ENCODE measurements around the gene TET2.

Gene TET2

GRCh38 chr4:105230287-105230686 lies 83.6 kb downstream of the TET2 start:
- H3K27ac ChIP-seq (ENCODE audit: low read length, poor library complexity, severe bottlenecking) = no peak overlapping the region
- H2BK15ac ChIP-seq (ENCODE audit: low read depth, poor library complexity, severe bottlenecking) = no peak overlapping the region
- H2BK12ac ChIP-seq (ENCODE audit: low read length in 2 of 2) = no peak overlapping the region
- no peak overlapping the region for H2AFZ ChIP-seq (ENCODE audit: low read depth, low read length)
- WGBS = 100% methylated on average over 1 of the region's 1 CpG
- H4K8ac ChIP-seq (ENCODE audit: low read length) = no peak overlapping the region
- H3K36me3 ChIP-seq (ENCODE audit: control insufficient read depth in 1 of 2, insufficient read depth in 2 of 2, low read depth in 1 of 2, low read length in 2 of 2) = peaks cover 6 to 16% of the 10 kb centered on the region in 2 experiments
- peaks cover 22% of the 10 kb centered on the region for H3K79me1 ChIP-seq (replicated peaks; ENCODE audit: low read length, poor library complexity, severe bottlenecking)
- no peak overlapping the region for H3K18ac ChIP-seq (ENCODE audit: low read depth in 1 of 2, low read length in 2 of 2)
- no peaks in the 10 kb centered on the region for H3K27me3 ChIP-seq (ENCODE audit: control insufficient read depth in 1 of 2, insufficient read depth in 1 of 2, low read length in 2 of 2)
- H3K4ac ChIP-seq (ENCODE audit: low read depth in 1 of 2, low read length in 2 of 2) = no peak overlapping the region
- H3K4me3 ChIP-seq (ENCODE audit: insufficient read depth in 1 of 2, low read depth in 1 of 2, low read length in 2 of 2) = no peak overlapping the region
- H2AK5ac ChIP-seq (ENCODE audit: low read length, severe bottlenecking) = no peak overlapping the region
- no peak overlapping the region for H3K9ac ChIP-seq (ENCODE audit: low read length)
- no peak overlapping the region for H4K91ac ChIP-seq (ENCODE audit: low read length)
- no peak overlapping the region for H2BK120ac ChIP-seq (ENCODE audit: low read depth, low read length)
- H3K9me3 ChIP-seq (ENCODE audit: control insufficient read depth, low read length) = no peaks in the 10 kb centered on the region
- no peak overlapping the region for H2BK5ac ChIP-seq (ENCODE audit: low read depth, low read length, poor library complexity, severe bottlenecking)
- H3K14ac ChIP-seq (ENCODE audit: low read length in 2 of 2) = no peak overlapping the region
- H3K23ac ChIP-seq (ENCODE audit: low read length in 2 of 2) = no peak overlapping the region
- H3K4me2 ChIP-seq (ENCODE audit: low read length, poor library complexity, severe bottlenecking) = no peak overlapping the region
- no peak for DNase-seq
- H3K4me1 ChIP-seq (ENCODE audit: control insufficient read depth, insufficient read depth, low read depth, low read length) = no peaks in the 10 kb centered on the region

GRCh38 chr4:105232374-105232773 lies 85.7 kb downstream of the TET2 start:
- H2BK15ac ChIP-seq (ENCODE audit: low read depth, poor library complexity, severe bottlenecking) = no peak overlapping the region
- H4K8ac ChIP-seq (ENCODE audit: low read length) = no peak overlapping the region
- no peak overlapping the region for H3K18ac ChIP-seq (ENCODE audit: low read depth in 1 of 2, low read length in 2 of 2)
- H3K27me3 ChIP-seq (ENCODE audit: control insufficient read depth in 1 of 2, insufficient read depth in 1 of 2, low read length in 2 of 2) = no peaks in the 10 kb centered on the region
- no peak overlapping the region for H2BK120ac ChIP-seq (ENCODE audit: low read depth, low read length)
- no peak overlapping the region for H3K4me2 ChIP-seq (ENCODE audit: low read length, poor library complexity, severe bottlenecking)
- no peak overlapping the region for H3K23ac ChIP-seq (ENCODE audit: low read length in 2 of 2)
- H3K4me1 ChIP-seq (ENCODE audit: control insufficient read depth, insufficient read depth, low read depth, low read length) = no peaks in the 10 kb centered on the region
- no peak overlapping the region for H2BK5ac ChIP-seq (ENCODE audit: low read depth, low read length, poor library complexity, severe bottlenecking)
- H3K14ac ChIP-seq (ENCODE audit: low read length in 2 of 2) = no peak overlapping the region
- no peak overlapping the region for H3K9ac ChIP-seq (ENCODE audit: low read length)
- H2AK5ac ChIP-seq (ENCODE audit: low read length, severe bottlenecking) = no peak overlapping the region
- peaks cover 16 to 30% of the 10 kb centered on the region in 2 experiments for H3K36me3 ChIP-seq (ENCODE audit: control insufficient read depth in 1 of 2, insufficient read depth in 2 of 2, low read depth in 1 of 2, low read length in 2 of 2)
- no peak overlapping the region for H2BK12ac ChIP-seq (ENCODE audit: low read length in 2 of 2)
- H3K27ac ChIP-seq (ENCODE audit: low read length, poor library complexity, severe bottlenecking) = no peak overlapping the region
- H3K79me1 ChIP-seq (replicated peaks; ENCODE audit: low read length, poor library complexity, severe bottlenecking) = peaks cover 31% of the 10 kb centered on the region
- no peak overlapping the region for H4K91ac ChIP-seq (ENCODE audit: low read length)
- no peak overlapping the region for H2AFZ ChIP-seq (ENCODE audit: low read depth, low read length)
- 100% methylated on average over 2 of the region's 4 CpGs for WGBS
- H3K9me3 ChIP-seq (ENCODE audit: control insufficient read depth, low read length) = no peaks in the 10 kb centered on the region
- peak; percentile 60 for DNase-seq
- H3K4me3 ChIP-seq (ENCODE audit: insufficient read depth in 1 of 2, low read depth in 1 of 2, low read length in 2 of 2) = no peak overlapping the region
- no peak overlapping the region for H3K4ac ChIP-seq (ENCODE audit: low read depth in 1 of 2, low read length in 2 of 2)

GRCh38 chr4:105234582-105234981 lies 87.9 kb downstream of the TET2 start:
- Histone ChIP-seq H3K4me2 (ENCODE audit: low read length, poor library complexity, severe bottlenecking) (no peak overlapping the region), H4K8ac (ENCODE audit: low read length) (no peak overlapping the region), H4K91ac (ENCODE audit: low read length) (no peak overlapping the region), H3K27me3 (ENCODE audit: control insufficient read depth in 1 of 2, insufficient read depth in 1 of 2, low read length in 2 of 2) (no peaks in the 10 kb centered on the region), H3K14ac (ENCODE audit: low read length in 2 of 2) (no peak overlapping the region), H3K36me3 (ENCODE audit: control insufficient read depth in 1 of 2, insufficient read depth in 2 of 2, low read depth in 1 of 2, low read length in 2 of 2) (peaks cover 16 to 40% of the 10 kb centered on the region in 2 experiments), H2BK5ac (ENCODE audit: low read depth, low read length, poor library complexity, severe bottlenecking) (no peak overlapping the region), H3K23ac (ENCODE audit: low read length in 2 of 2) (no peak overlapping the region), H3K27ac (ENCODE audit: low read length, poor library complexity, severe bottlenecking) (no peak overlapping the region), H3K4me1 (ENCODE audit: control insufficient read depth, insufficient read depth, low read depth, low read length) (no peaks in the 10 kb centered on the region), H3K4ac (ENCODE audit: low read depth in 1 of 2, low read length in 2 of 2) (no peak overlapping the region), H3K18ac (ENCODE audit: low read depth in 1 of 2, low read length in 2 of 2) (no peak overlapping the region), H2BK12ac (ENCODE audit: low read length in 2 of 2) (no peak overlapping the region), H3K79me1 (replicated peaks; ENCODE audit: low read length, poor library complexity, severe bottlenecking) (peaks cover 33% of the 10 kb centered on the region), H3K9me3 (ENCODE audit: control insufficient read depth, low read length) (no peaks in the 10 kb centered on the region), H3K9ac (ENCODE audit: low read length) (no peak overlapping the region), H3K4me3 (ENCODE audit: insufficient read depth in 1 of 2, low read depth in 1 of 2, low read length in 2 of 2) (no peak overlapping the region), H2BK120ac (ENCODE audit: low read depth, low read length) (no peak overlapping the region), H2BK15ac (ENCODE audit: low read depth, poor library complexity, severe bottlenecking) (no peak overlapping the region), H2AFZ (ENCODE audit: low read depth, low read length) (no peak overlapping the region), H2AK5ac (ENCODE audit: low read length, severe bottlenecking) (no peak overlapping the region)
- DNase-seq = no peak
- 100% methylated on average over 4 of the region's 4 CpGs for WGBS

GRCh38 chr4:105236202-105236915 lies 89.7 kb downstream of the TET2 start:
- Histone ChIP-seq H3K9me3 (ENCODE audit: control insufficient read depth, low read length) (no peaks in the 10 kb centered on the region), H3K14ac (ENCODE audit: low read length in 2 of 2) (no peak overlapping the region), H2AK5ac (ENCODE audit: low read length, severe bottlenecking) (no peak overlapping the region), H2BK120ac (ENCODE audit: low read depth, low read length) (no peak overlapping the region), H3K23ac (ENCODE audit: low read length in 2 of 2) (no peak overlapping the region), H4K91ac (ENCODE audit: low read length) (no peak overlapping the region), H2BK15ac (ENCODE audit: low read depth, poor library complexity, severe bottlenecking) (no peak overlapping the region), H3K79me1 (replicated peaks; ENCODE audit: low read length, poor library complexity, severe bottlenecking) (peaks cover 33% of the 10 kb centered on the region), H3K4me3 (ENCODE audit: insufficient read depth in 1 of 2, low read depth in 1 of 2, low read length in 2 of 2) (no peak overlapping the region), H4K8ac (ENCODE audit: low read length) (no peak overlapping the region), H3K18ac (ENCODE audit: low read depth in 1 of 2, low read length in 2 of 2) (no peak overlapping the region), H3K27me3 (ENCODE audit: control insufficient read depth in 1 of 2, insufficient read depth in 1 of 2, low read length in 2 of 2) (no peaks in the 10 kb centered on the region), H3K9ac (ENCODE audit: low read length) (no peak overlapping the region), H2AFZ (ENCODE audit: low read depth, low read length) (no peak overlapping the region), H3K4ac (ENCODE audit: low read depth in 1 of 2, low read length in 2 of 2) (no peak overlapping the region), H3K36me3 (ENCODE audit: control insufficient read depth in 1 of 2, insufficient read depth in 2 of 2, low read depth in 1 of 2, low read length in 2 of 2) (peaks cover 16 to 40% of the 10 kb centered on the region in 2 experiments), H3K4me1 (ENCODE audit: control insufficient read depth, insufficient read depth, low read depth, low read length) (no peaks in the 10 kb centered on the region), H3K4me2 (ENCODE audit: low read length, poor library complexity, severe bottlenecking) (no peak overlapping the region), H2BK12ac (ENCODE audit: low read length in 2 of 2) (no peak overlapping the region), H3K27ac (ENCODE audit: low read length, poor library complexity, severe bottlenecking) (no peak overlapping the region), H2BK5ac (ENCODE audit: low read depth, low read length, poor library complexity, severe bottlenecking) (no peak overlapping the region)
- no peak for DNase-seq
- WGBS = 96% methylated on average over 4 of the region's 4 CpGs
